Effector CD4-positive, alpha-beta T cell (primary cell): ENCODE data around the gene CDH9. TPM values are rescaled to one million over a fixed set of nuclear protein-coding genes. Genes with fewer than 3 reads are reported as not detected.

Experiments
- DNase-seq: peaks from one replicate; pipeline ENCODE4 v3.0.0-alpha.2; 2020
- total RNA-seq: gene quantifications from one replicate; lab custom pipeline; 2026; lab: John Stamatoyannopoulos, UW

The CDH9 gene, protein sequence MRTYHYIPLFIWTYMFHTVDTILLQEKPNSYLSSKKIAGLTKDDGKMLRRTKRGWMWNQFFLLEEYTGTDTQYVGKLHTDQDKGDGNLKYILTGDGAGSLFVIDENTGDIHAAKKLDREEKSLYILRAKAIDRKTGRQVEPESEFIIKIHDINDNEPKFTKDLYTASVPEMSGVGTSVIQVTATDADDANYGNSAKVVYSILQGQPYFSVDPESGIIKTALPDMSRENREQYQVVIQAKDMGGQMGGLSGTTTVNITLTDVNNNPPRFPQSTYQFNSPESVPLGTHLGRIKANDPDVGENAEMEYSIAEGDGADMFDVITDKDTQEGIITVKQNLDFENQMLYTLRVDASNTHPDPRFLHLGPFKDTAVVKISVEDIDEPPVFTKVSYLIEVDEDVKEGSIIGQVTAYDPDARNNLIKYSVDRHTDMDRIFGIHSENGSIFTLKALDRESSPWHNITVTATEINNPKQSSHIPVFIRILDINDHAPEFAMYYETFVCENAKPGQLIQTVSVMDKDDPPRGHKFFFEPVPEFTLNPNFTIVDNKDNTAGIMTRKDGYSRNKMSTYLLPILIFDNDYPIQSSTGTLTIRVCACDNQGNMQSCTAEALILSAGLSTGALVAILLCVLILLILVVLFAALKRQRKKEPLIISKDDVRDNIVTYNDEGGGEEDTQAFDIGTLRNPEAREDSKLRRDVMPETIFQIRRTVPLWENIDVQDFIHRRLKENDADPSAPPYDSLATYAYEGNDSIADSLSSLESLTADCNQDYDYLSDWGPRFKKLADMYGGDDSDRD
- not detected for total RNA-seq

DNA sequence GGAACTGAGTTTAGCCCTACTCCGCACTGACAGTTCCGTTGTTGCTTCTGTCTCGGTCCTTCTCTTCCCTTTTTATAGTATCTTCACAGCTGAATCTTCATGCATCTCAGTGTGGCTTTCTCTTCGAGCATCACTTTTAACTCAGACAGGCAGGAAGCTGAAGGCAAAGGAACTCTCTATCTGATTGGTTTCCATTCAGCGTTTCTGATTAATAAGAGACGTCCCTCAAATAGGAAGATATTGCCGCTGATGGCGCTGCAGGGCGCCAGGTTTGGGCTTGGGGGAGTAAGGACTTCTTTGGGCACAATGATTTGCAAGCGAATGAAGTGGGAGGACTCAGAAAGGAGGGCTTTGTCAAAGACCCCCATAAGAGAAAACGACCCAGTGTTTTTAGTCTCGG lies at the start of gene CDH9:
TSS of gene CDH9 (minus strand) at position 111 of the 400 bp plus-strand sequence. CDS start 50,253 bp downstream, outside the sequence.
- DNase-seq = no peak

DNA sequence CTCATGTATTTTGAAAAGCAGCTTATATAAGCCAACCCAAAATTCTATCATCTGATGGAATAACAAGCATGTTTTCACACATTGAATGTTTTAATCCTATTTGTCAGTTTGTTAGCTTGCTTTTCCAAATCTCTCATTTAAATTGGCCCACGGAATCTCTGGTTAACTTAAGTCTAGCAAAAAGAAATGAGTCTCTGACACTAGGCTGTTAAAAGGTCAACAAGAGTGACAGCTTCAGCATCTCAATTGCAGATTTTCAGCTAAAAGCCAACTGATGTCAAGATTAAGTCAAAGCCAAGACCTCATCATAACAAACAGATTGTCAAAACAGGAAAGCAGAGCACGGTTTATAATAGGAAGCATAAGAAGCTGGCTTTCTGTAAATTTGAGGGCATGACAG lies 49.4 kb upstream of the CDH9 start:
- DNase-seq = no peak

DNA sequence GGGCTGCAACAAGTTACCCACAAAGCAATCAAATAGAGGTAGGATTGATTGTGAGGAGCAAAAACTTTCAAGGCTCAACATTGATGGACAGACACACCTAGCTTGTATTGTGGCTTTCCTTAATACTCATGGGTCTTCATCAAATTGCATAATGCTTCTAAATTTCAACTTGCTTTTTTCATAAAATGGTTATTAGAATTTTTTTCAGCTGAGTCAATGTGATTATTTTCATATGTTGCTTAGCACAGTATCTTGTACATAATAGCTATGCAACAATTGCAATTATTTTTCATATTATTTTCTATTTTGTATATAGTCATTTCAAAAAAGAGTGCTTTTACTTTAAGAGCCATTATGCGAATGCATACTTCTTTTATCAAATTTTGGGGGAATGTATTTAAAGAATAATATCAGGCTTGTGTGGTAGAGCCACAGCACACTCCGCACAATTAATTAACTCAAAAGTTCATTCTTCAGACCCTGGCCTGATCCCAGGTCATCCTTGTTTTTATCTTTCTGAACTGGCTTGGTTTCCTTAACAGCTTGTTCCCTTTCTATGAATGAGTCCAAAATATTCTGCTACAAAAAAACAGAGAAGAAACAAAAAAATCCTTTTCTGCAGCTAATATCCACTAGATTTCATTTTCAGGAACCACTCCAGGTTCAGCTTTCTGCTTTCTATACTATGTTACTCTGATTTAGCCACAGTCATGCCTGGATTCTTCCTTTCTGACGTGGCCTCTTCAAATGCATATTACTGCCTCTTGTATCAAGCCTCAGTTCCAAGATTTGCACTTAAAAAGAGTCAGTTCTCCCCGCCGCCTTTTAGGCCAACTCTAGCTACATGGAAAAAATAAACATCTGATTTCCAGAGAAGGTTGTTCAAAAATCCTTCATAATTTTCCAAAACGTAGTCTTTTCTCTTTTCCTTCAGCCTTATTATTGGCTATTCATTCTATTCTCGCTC lies 45.3 kb upstream of the CDH9 start:
- no peak for DNase-seq

DNA sequence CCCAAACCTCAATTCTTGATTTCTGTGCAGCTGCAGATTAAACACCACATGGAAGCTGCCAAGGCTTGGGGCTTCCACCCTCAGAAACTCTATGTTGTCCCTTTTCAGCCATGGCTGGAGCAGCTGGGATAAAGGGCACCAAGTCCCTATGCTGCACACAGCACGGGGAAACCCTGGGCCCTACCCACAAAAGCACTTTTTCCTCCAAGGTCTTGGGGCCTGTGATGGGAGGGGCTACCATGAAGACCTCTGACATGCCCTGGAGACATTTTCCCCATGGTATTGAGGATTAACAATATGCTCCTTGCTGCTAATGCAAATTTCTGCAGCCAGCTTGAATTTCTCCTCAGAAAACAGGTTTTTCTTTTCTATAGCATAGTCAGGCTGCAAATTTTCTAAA lies 41.8 kb upstream of the CDH9 start:
- DNase-seq = no peak

DNA sequence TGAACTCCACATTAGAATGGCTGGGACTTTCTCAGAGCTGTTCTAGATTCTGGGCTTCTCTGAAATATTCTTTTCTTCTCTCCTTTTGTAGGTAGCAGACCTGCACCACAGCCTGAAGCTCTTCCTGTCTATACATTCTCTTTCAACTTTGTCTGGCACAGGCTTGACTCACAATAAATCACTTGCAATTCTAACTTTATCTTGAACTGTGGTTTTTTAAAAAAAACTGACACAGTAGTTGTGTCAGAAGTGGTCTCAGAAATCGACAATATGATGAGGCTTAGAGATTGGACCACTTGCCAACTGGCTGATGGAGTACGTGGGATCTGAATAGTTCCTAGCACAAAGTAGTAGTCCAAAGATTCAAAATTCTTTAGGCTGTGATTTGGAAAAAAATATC lies 24.1 kb upstream of the CDH9 start:
- no peak for DNase-seq

DNA sequence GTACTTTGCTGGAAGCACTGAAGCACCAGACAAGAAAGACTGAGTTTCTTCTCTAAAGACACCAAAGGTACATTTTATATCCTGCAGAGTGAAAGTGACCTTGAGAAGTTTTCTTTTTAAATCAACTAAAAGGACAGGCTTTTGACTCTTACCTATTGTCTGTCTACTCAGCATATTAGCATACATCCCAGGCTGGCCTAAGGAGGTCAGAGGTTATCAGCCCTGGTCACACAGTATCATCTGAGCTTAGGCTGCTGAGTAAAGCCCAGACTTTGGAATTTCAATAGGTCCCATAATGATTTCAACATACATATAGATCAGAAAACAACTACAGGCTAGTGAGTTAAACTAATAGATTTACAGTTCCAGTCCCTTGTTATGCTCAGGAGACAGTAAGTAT lies 10.1 kb upstream of the CDH9 start:
- DNase-seq = no peak

DNA sequence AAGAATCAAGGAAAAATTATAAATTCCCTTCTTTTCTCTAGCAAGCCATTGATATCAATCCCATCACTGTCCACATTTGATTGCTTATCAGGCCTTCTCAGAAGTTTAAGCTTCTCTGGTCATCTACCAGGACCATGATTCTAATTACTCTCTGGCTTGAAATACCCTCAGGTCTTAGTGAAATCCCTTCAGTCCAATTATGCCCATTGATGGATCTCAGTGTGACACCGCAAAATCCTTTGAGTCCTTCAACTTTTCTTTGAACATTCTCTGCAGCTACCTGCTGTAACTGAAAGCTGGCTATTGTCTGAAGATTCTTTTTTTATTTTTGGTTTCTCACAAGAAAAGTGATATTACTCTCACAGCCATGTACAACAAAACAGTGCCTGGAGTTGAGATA lies 3.0 kb upstream of the CDH9 start:
- no peak for DNase-seq

DNA sequence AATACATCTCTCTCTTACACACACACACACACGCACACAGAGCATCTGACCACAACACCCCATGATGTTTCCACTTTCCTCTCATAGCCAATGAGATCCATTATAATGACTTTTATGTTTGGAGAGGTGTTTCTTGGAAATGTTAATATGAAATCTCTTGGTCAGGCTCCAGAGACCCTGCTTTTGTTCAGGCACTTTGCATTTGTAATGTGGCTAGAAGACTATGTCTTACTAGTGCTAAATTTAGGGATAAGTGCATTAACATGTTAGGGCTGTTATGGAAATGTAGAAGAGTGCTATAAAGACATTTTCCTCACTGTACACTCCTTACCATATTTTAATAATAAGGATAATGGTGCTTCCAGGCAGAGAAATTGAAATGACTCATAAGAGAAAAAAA lies 3.8 kb downstream of the CDH9 start:
- no peak for DNase-seq

DNA sequence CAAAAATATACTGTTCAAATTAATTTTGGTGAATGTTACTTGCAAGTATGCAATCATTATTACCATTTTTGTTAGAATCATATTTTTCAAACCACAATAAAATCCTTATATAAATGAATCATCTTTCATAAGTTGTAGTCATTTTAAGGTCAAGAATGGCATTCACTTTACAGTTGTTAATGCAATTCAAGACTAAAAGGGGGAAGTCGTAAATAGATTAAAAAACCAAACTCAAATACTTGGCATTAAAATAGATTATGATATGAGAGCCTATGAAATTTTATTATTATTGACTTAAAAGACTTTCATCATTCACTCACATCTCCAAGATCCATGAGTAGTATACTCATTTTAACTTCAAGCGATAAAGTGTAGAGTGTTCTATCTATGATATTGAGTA lies 11.6 kb downstream of the CDH9 start:
- no peak for DNase-seq

DNA sequence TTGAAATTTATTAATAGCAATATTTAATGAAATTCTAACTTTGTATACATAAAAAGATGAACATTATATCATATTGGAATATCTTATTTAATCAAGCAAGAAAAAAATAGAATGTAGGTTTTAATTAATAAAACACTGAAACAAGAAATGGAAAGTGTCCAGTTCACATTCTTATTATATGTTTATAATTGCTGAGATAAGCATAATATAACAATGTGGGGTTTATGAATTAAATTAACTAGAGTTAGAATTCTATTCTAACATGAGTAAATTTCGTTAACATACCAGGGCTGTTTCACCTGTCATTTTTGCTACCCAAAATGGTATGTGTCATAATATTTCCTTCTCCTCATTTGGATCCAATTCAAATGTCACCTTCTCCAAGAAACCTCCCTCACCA lies 12.3 kb downstream of the CDH9 start:
- DNase-seq = no peak

DNA sequence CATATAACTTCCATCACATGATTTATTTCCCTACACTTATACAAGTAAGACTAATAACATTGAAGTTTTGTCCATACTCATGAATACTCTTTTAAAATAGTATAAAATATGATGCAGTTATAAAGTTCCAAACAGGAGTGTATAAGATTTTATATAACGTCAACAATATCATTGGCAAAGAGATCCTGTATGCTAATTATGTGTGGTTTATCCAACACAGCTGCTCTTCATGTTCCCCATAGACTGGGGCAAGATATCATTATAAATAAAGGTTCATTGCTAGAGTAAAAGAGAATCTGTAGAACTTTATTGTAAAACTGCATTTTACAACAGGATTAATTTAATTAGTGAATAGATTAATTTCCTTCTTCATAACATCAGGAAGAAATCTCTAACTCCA lies 16.9 kb downstream of the CDH9 start:
- no peak for DNase-seq

DNA sequence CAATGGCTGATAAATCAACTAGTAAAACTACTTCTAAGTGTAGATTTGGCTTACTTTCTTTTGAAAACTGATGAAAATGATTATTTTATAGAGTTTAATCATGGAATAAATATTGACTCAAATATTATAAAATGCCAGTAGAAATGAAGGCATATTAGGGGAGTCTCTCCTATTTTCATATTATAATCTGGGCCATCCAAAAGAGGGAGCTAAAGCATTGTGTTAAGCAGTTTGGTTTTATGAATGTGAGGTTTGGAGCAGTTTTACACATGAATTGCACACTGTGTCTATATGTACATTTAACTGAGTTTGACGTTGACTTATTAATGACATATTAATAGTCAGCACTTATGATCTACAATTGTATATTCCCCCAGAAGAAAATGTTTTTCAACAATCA lies 17.4 kb downstream of the CDH9 start:
- DNase-seq = no peak

DNA sequence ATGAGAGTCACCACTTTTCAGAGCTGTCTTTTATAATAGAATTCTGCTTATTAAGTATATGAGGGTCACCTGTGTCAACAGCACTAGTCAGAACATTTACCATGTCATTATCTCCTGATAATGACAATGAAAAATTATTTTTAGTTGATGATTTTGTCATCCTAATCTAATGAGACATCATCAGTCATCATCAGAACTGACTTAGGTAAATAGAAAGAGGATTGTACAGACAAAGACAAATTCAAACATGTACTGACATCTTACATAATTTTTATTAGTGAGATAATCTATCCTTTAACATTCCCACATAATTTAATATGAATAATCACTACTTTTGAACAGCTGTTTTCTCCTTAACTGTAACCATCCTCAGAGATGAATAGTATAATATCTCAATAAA lies 22.6 kb downstream of the CDH9 start:
- DNase-seq = no peak

DNA sequence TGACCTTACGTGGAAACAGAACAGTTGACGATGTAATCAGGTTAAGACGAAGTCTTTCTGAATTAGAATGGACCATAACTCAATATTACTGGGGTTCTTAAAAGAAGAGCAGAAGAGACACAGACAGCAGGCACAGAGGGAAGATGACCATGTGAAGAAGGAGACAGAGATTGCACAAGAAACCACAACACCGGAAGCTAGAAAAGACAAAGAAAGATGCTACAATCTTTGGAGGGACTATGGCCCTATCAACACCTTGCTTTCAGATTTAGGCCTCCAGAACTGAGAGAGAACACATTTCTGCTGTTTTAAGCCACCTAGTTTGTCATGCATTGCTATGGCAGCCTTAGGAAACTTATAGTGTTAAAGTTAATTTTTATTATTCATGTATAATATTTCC lies 27.1 kb downstream of the CDH9 start:
- no peak for DNase-seq

DNA sequence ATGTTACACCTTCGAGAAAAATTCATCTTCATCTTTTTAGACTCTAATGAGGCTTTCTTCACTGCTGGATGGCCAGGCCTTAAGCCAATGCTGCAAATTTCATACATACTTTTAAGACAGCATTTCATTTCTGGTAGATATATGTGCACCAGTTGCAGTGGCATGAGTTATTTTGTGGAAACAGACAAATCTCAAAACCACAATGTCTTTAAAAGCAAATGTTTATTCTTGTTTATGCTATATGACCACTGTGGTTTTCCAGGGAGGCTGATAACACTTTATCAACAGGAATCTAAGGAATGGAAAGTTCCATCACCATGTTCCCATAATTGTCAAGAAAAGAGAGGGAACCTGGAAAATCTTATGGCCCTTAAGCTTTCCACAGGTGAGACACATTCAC lies 27.7 kb downstream of the CDH9 start:
- no peak for DNase-seq

DNA sequence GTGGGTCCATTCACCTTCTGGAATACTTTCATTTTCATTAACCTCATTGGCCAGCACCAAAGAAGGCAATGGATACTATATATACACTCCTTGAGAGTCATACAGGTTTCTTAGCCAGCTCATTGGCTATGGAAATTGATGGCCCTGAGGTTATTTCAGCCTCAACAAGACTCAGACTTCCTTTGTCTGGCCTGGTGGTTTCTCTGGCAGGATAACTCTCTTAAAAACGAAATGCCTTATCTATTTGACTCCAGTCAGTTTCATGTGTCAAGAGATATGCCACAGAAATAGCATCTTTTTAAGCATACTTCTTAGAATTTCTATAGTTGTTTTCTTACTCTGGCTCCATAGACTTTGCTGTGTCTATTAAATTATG lies 28.9 kb downstream of the CDH9 start:
- DNase-seq = no peak

DNA sequence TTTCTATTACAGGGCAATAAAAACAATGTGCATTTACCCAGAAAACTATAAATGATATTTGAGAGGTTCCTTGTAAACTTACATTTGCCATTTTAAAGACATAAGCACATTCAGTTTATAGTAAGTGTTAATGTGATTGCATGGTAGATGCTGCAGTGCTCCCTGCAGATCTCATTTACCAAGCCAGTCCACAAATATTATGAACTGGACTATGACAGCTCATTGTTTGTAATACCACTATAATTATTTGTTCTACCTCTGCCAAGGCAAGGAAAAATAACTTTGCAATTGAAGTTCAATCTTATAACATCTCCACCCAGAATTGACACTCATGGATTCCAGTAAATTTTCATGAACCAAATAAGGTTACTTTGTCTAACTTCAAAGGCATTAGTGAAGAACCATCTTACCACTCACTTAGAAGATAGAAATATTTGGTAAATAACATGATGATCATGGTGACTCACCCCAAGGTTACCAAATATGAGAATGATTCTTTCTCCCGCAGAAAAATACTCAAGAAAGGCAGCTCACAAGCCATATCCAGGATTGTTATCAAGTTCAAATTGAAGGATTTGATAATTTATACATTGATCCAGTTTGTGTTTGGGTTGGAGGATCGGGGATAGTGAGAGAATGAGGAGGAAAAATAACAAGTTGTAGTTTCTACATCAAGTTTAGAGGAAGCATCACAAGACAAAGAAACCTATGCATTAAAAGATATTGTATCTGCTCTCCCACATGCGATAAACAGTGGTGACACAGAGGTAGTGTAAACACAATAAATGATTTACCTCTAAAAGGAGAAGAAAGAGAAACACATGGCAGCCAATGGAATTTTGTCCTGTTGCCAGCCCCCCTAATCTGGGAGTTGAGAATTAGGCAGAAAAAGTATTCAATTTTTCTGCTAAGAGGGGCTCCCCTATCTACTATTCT lies 29.5 kb downstream of the CDH9 start:
- no peak for DNase-seq

DNA sequence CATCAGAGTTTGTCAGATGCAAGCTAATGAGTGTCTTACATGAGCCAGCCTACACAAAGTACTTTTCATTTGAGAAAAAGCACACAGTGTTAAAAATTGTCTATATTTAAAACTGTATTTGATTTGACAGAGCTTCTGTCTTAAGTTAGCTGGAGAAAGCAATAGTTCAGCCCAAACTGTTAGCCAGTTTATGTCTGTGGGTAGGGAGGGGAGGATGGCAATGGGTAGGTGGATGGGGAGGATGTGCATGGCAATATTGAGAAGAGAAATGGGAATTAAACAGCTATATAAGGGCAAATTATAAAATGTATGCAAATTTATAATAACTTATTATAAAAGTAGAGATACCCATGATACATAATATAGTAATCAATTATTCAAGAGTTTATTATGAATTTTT lies 31.3 kb downstream of the CDH9 start:
- DNase-seq = no peak

DNA sequence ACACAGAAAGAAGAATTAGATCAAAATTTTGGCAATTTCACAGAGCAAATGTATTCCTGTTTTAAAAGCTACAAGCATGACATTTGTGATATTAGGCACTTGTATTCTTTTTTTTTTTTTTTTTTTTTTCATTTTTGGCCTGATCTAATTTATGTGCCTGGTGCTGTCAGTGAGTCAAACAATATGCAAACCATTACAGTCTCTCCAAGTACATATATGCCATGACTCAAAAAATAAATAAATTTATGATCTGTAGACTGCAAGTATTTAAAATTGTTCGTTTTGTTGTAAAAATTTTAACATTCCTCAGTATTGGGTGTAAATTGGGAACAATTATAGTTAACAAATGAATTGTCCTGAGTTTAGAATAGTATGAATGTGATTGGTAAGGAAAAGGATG lies 51.4 kb downstream of the CDH9 start:
- no peak for DNase-seq

DNA sequence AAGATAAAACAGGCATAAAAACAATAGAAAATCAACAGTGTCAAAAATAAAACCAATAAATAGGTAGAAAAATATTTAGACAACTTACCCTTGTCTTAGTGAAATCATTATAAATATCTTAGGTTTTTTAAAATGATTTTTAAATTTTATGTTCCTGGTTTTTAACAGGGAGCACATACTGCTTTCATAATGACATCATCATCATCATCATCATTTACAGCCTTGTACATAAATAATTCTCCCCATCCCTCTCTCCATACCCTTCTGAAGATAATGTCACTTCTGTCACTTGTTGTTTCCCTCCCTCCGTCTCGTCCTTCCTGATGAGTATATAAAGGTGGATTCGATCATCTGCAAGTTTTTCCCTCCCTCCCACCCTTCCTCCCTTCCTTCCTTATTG lies 56.6 kb downstream of the CDH9 start:
- no peak for DNase-seq

DNA sequence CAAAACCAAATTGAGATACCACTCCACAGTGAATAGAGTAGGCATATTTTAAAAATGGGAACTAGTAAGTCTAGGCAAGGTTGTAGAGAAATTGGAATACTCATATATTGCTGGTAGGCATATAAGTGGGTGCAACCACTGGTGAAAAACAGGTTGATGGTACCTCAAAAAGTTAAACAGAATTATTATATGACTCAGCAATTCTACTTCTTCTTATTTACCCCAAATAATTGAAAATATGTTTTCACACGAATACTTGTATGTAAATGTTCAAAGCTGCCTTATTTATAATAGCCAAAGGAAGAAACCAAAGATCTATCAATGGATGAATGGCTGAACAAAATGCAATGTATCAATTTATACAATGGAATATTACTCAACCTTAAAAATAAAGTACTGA lies 79.1 kb downstream of the CDH9 start:
- no peak for DNase-seq

DNA sequence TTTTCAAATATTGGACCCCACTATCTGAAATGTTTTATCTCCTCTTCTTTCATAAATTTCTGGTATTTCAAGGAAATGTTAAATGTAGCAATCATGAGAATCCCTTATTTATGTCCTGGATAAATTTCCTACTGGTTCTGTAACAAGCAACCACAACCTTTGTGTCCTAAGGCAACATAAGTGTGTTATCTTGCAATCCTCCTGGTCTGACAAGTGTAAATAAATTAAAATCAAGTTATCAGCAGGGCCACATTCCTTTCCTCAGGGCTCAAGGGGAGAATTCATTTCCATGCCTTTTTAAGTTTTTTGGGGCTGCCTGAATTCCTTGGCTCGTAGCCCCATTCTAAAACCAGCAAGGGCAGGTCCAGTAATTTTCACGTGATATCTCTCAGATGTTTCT lies 83.2 kb downstream of the CDH9 start:
- no peak for DNase-seq
